ENCODE data around the gene ARHGAP23. TPM values are rescaled to one million over a fixed set of nuclear protein-coding genes. Genes with fewer than 3 reads are reported as not detected.
"Not testable (repeated sequence)": the region's sequence is repeated elsewhere in the genome, so short reads cannot be mapped to it uniquely, and the experiment has no call there.

ARHGAP23 gene
- total RNA-seq, 1 donor from 2014 or later = 367 TPM

- no peak for DNase-seq (ENCODE audit: low spot score)
These were observed 84.3 kb downstream of the ARHGAP23 start for GRCh38 chr17:38512473-38513058.

- not testable (repeated sequence) for DNase-seq (ENCODE audit: low spot score)
These were observed 98.3 kb downstream of the ARHGAP23 start for GRCh38 chr17:38526526-38526925.

- not testable (repeated sequence) for DNase-seq (ENCODE audit: low spot score)
These were observed 99.9 kb downstream of the ARHGAP23 start for GRCh38 chr17:38528141-38528540.

GRCh38 chr17:38530856-38531255, 102.6 kb downstream of the ARHGAP23 start:
- not testable (repeated sequence) for DNase-seq (ENCODE audit: low spot score)

GRCh38 chr17:38531761-38532160, 103.5 kb downstream of the ARHGAP23 start:
- not testable (repeated sequence) for DNase-seq (ENCODE audit: low spot score)

GRCh38 chr17:38532451-38532850, 104.2 kb downstream of the ARHGAP23 start:
- DNase-seq (ENCODE audit: low spot score) = no peak

GRCh38 chr17:38533241-38533640, 105.0 kb downstream of the ARHGAP23 start:
- no peak for DNase-seq (ENCODE audit: low spot score)

- no peak for DNase-seq (ENCODE audit: low spot score)
These were observed 105.7 kb downstream of the ARHGAP23 start for GRCh38 chr17:38533866-38534497.

GRCh38 chr17:38534498-38534885, 106.2 kb downstream of the ARHGAP23 start:
- DNase-seq (ENCODE audit: low spot score) = no peak

- DNase-seq (ENCODE audit: low spot score) = no peak
These were observed 107.6 kb downstream of the ARHGAP23 start for GRCh38 chr17:38535886-38536285.

GRCh38 chr17:38536661-38537060, 108.4 kb downstream of the ARHGAP23 start:
- DNase-seq (ENCODE audit: low spot score) = no peak

GRCh38 chr17:38538906-38539305, 110.6 kb downstream of the ARHGAP23 start:
- DNase-seq (ENCODE audit: low spot score) = no peak

- DNase-seq (ENCODE audit: low spot score) = no peak
These were observed 111.1 kb downstream of the ARHGAP23 start for GRCh38 chr17:38539386-38539785.

- DNase-seq (ENCODE audit: low spot score) = no peak
These were observed 112.3 kb downstream of the ARHGAP23 start for GRCh38 chr17:38540514-38541045.

- DNase-seq (ENCODE audit: low spot score) = no peak
These were observed 113.0 kb downstream of the ARHGAP23 start for GRCh38 chr17:38541281-38541680.

- DNase-seq (ENCODE audit: low spot score) = no peak
These were observed 114.0 kb downstream of the ARHGAP23 start for GRCh38 chr17:38542286-38542685.

- DNase-seq (ENCODE audit: low spot score) = no peak
These were observed 115.3 kb downstream of the ARHGAP23 start for GRCh38 chr17:38543403-38544174.

GRCh38 chr17:38544175-38544838, 116.0 kb downstream of the ARHGAP23 start:
- DNase-seq (ENCODE audit: low spot score) = no peak

- no peak for DNase-seq (ENCODE audit: low spot score)
These were observed 116.6 kb downstream of the ARHGAP23 start for GRCh38 chr17:38544839-38545209.

- no peak for DNase-seq (ENCODE audit: low spot score)
These were observed 117.4 kb downstream of the ARHGAP23 start for GRCh38 chr17:38545531-38546225.

GRCh38 chr17:38546396-38546795, 118.1 kb downstream of the ARHGAP23 start:
- DNase-seq (ENCODE audit: low spot score) = no peak

- no peak for DNase-seq (ENCODE audit: low spot score)
These were observed 119.2 kb downstream of the ARHGAP23 start for GRCh38 chr17:38547444-38547843.

Data from ureter (tissue), 1 donor.